Mucosa of stomach (tissue), 1 donor: Measurements from ENCODE around the gene POGZ.

Source experiments
- H3K27me3 ChIP-seq: one replicate; pipeline ENCODE4 v1.7.0; 2013; ENCODE audit warnings: mild to moderate bottlenecking, low read length; ENCODE audit not compliant: control insufficient read depth, insufficient read depth
- H3K36me3 ChIP-seq: one replicate; pipeline ENCODE4 v1.7.0; 2013; ENCODE audit warnings: low read length; ENCODE audit not compliant: control insufficient read depth, insufficient read depth
- H3K4me1 ChIP-seq: one replicate; pipeline ENCODE4 v1.7.0; 2013; ENCODE audit warnings: mild to moderate bottlenecking, low read length; ENCODE audit not compliant: control insufficient read depth, insufficient read depth
- H3K4me3 ChIP-seq: one replicate; pipeline ENCODE4 v1.7.0; 2013; ENCODE audit warnings: low read length
- H3K9ac ChIP-seq: one replicate; pipeline ENCODE4 v1.7.0; 2013; ENCODE audit warnings: mild to moderate bottlenecking, low read length, moderate library complexity
- H3K9me3 ChIP-seq: one replicate; pipeline ENCODE4 v1.7.0; 2013; ENCODE audit warnings: mild to moderate bottlenecking, low read length, moderate library complexity; ENCODE audit not compliant: control insufficient read depth
- donor health status: Pancreatic carcinoma.

Gene POGZ, protein sequence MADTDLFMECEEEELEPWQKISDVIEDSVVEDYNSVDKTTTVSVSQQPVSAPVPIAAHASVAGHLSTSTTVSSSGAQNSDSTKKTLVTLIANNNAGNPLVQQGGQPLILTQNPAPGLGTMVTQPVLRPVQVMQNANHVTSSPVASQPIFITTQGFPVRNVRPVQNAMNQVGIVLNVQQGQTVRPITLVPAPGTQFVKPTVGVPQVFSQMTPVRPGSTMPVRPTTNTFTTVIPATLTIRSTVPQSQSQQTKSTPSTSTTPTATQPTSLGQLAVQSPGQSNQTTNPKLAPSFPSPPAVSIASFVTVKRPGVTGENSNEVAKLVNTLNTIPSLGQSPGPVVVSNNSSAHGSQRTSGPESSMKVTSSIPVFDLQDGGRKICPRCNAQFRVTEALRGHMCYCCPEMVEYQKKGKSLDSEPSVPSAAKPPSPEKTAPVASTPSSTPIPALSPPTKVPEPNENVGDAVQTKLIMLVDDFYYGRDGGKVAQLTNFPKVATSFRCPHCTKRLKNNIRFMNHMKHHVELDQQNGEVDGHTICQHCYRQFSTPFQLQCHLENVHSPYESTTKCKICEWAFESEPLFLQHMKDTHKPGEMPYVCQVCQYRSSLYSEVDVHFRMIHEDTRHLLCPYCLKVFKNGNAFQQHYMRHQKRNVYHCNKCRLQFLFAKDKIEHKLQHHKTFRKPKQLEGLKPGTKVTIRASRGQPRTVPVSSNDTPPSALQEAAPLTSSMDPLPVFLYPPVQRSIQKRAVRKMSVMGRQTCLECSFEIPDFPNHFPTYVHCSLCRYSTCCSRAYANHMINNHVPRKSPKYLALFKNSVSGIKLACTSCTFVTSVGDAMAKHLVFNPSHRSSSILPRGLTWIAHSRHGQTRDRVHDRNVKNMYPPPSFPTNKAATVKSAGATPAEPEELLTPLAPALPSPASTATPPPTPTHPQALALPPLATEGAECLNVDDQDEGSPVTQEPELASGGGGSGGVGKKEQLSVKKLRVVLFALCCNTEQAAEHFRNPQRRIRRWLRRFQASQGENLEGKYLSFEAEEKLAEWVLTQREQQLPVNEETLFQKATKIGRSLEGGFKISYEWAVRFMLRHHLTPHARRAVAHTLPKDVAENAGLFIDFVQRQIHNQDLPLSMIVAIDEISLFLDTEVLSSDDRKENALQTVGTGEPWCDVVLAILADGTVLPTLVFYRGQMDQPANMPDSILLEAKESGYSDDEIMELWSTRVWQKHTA (N-terminal part only)

DNA sequence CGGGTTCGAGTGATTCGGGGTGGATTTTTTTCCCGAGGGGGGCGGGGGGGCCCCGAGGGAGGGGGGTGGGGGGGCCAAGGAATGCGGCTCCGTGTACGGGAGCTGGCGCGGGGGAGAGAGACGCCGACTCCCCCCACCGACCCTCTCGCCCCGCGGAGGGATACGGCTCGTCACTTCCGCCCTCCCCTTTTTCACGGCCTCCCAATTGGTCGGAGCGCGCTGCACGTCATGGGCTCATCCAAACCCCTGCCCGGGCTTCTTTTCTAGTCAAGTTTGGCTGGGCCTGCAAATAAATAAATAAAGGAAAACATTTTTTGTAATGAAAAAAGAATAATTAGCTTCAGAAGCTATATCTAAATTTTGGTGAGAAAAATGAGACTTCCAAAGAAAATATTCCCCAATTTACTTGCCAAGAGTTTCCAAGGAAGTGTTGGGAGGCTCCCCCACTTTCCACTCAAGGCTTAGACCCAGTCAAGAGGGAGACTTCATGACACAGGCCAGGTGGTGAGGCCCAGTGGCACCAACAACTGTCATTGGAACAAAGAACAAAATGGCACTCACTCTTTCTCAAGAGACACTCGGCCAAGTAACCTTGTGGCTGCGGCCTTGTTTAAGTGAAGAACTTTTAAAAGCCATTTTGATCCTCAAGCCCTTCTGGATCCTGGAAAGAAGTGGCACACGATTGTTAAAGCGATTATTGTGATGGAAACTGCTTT is at the start of gene POGZ:
Gene POGZ (minus strand): TSS at position 164 of the 716 bp plus-strand sequence. CDS start 17,290 bp downstream, outside the sequence.
- peak within 1 kb of the TSS; percentile 88 for H3K9ac ChIP-seq
- no peaks in the 10 kb centered on the region for H3K9me3 ChIP-seq
- peak within 1 kb of the TSS; percentile 53 for H3K4me3 ChIP-seq
- no peaks in the 10 kb centered on the region for H3K36me3 ChIP-seq
- H3K4me1 ChIP-seq: peaks cover 15% of the 10 kb centered on the region
- no peaks in the 10 kb centered on the region for H3K27me3 ChIP-seq

DNA sequence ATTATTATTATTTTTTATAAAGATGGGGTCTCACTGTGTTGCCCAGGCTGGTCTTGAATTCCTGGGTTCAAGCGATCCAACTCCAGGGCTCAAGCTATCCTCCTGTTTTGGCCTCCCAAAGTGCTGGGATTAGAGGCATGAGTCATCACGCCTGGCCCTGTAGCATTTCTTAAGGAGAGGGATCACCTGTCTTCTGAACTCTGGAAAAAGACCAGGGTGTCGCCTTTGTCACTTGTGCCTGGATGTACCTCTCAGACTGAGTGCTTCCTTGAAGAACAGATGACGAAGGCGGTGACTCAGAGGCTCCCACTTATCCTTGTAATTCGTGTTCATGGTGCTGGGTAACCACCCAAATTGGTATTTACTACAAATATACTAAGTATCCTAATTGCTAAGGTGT is 49.5 kb upstream of the POGZ start:
- no peaks in the 10 kb centered on the region for H3K36me3 ChIP-seq
- H3K4me1 ChIP-seq: peaks cover 43% of the 10 kb centered on the region
- no peak overlapping the region for H3K4me3 ChIP-seq
- H3K27me3 ChIP-seq: no peaks in the 10 kb centered on the region
- H3K9ac ChIP-seq: no peak overlapping the region
- H3K9me3 ChIP-seq: no peaks in the 10 kb centered on the region

DNA sequence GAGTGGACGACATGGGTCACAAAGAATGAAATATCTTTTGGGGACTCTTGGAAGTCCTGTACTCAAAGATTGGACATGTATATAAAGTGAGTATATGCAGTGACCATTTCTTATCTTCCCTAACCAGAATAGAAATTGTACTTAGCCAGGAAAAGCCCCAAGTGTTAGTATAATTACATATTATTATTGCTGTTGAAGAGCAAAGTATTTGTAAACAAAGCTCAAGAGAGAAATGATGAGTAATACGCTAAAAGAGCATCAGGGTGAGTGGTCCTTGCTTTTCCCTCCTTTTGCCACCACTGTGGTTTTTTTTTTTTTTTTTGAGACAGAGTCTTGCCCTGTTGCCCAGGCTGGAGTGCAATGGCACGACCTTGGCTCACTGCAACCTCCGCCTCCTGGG is 45.5 kb upstream of the POGZ start:
- no peaks in the 10 kb centered on the region for H3K27me3 ChIP-seq
- H3K4me1 ChIP-seq: peaks cover 25% of the 10 kb centered on the region
- H3K9me3 ChIP-seq: peaks cover 4% of the 10 kb centered on the region
- H3K4me3 ChIP-seq: no peak overlapping the region
- H3K9ac ChIP-seq: no peak overlapping the region
- no peaks in the 10 kb centered on the region for H3K36me3 ChIP-seq

DNA sequence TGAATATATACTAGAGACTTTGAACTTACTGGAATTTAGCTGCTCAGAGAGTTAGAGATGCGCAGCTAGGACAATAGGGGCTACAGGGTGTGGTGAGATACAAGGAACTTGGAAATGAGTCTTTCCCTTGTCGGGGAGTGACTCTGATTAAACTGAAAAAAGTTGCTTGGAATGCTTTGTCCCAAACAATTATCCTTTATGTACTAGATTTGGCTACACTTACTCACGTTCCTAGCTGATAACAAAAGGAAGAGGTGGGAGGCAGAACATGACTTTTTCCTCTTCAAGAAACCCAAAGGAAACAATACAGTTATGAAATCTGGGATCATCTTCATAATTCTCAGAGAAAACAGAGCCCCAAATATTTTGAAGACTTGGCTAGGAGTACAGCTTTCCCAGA is 45.0 kb upstream of the POGZ start:
- H3K9me3 ChIP-seq: peaks cover 4% of the 10 kb centered on the region
- no peak overlapping the region for H3K4me3 ChIP-seq
- no peak overlapping the region for H3K9ac ChIP-seq
- no peaks in the 10 kb centered on the region for H3K36me3 ChIP-seq
- H3K4me1 ChIP-seq: peaks cover 20% of the 10 kb centered on the region
- no peaks in the 10 kb centered on the region for H3K27me3 ChIP-seq

DNA sequence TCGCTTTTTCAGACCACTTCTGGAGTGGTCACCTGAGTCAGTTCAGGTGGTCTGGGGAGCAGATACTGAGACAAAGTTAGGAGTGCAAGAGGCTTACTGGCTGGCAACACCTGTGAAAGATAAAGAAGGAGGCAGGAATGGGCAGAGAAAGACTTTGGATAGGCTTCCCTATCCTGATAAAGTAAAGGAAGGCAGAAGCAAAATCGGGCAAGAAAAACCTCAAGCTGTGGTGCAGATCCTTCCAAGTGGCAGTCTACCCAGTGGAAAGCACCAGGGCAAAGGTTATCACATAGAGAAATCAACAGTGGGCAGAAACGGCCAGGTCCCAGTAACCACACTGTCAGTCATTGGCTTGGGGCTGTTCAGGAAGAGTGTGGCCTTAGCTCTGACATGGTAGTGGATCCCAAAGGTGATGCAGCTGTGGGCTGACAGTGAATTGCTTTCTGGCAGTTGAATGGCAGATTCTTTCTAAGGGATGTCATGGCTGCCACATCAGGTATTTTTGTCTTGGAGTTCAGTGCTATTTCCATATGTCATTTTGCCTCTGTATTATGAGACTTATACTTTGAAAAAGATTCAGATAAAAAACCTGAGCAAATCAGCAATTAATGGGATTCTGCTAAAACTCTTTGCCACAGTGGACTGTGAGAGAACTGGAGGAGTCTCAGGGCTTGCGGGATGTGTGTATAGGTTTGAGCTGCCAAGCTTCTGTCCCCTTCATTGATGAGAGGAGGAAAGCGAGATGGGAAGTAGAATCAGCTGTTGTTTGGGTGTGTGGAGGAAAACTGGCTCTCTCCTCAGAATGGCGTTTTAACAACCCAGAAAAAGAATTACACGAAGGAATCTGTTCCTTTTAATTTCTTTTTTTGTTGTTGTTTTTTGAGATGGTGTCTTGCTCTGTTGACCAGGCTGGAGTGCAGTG is 43.8 kb upstream of the POGZ start:
- Histone ChIP-seq H3K4me3 (no peak overlapping the region), H3K9me3 (peaks cover 4% of the 10 kb centered on the region), H3K4me1 (peaks cover 17% of the 10 kb centered on the region), H3K36me3 (no peaks in the 10 kb centered on the region), H3K9ac (no peak overlapping the region), H3K27me3 (no peaks in the 10 kb centered on the region)

DNA sequence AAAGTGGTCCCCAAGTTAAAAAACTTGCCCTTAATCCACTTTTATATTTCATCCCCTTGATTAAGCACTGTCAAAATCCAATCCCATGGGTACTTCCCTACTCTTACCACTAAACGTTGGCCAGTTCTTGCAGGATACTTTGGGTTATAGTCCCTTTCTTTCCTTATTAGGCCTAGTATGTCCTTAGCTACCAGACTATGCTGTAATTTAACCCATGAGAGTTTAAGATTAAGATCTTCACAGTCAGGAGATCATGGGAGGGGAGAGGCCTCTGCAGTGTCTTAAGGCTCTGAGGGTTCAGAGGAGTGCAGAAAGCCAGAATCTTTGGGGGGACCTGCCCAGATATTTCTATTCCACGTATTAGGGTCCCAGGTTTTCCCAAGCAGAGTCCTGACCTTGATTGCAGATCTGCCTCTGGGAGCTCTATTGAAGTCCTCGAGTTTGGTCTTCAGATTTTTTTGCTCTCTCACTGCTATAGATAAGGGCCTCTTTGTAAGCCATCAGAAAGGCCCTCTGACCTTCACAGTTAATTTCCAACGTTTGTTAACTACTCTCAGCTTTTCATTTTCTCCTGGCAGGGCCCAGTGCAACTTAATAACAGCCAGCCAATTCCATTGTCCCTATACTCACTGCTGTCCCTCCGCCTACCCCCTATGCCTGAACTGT is 42.9 kb upstream of the POGZ start:
- no peaks in the 10 kb centered on the region for H3K36me3 ChIP-seq
- peaks cover 4% of the 10 kb centered on the region for H3K9me3 ChIP-seq
- H3K4me3 ChIP-seq: no peak overlapping the region
- no peaks in the 10 kb centered on the region for H3K27me3 ChIP-seq
- H3K4me1 ChIP-seq: peaks cover 17% of the 10 kb centered on the region
- no peak overlapping the region for H3K9ac ChIP-seq

DNA sequence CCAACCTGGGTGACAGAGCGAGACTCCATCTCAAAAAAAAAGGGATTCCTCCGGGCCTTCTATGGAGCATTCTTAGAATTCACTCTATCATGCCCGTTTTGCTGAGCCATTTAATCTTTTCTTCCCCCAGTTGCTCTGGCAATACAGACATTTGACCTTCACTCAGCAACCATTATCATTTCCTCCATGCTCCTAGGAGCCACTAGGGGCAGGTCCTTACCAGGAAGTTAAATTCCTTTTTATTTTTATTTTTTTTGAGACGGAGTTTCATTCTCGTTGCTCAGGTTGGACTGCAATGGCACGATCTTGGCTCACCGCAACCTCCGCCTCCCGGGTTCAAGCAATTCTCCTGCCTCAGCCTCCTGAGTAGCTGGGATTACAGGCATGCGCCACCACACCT is 42.2 kb upstream of the POGZ start:
- peaks cover 17% of the 10 kb centered on the region for H3K4me1 ChIP-seq
- H3K27me3 ChIP-seq: no peaks in the 10 kb centered on the region
- H3K9ac ChIP-seq: no peak overlapping the region

DNA sequence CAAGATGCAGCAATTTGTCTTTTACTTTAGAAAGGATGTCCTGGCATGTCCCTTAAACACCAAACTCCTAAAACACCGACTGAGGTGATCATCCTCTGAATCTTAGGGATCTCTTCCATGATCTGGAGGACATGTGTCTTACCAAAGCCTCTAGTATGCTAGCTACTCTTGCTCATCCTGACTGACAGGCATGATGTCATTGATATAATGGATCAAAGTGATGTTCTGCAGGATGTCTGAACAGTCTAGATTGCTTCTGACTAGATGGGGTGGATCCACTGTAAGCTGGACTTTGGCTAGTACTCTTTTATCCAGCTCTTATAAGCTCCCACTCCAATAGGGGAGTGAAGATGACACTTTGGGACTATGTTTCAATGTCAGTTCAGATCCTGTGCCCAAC is 40.6 kb upstream of the POGZ start:
- Histone ChIP-seq H3K9ac (no peak overlapping the region), H3K4me3 (no peak overlapping the region), H3K9me3 (peaks cover 4% of the 10 kb centered on the region), H3K27me3 (no peaks in the 10 kb centered on the region), H3K36me3 (no peaks in the 10 kb centered on the region), H3K4me1 (peaks cover 20% of the 10 kb centered on the region)

More for the DNA sequence above, 42.2 kb upstream of the POGZ start:
- H3K4me3 ChIP-seq: no peak overlapping the region
- H3K9me3 ChIP-seq: peaks cover 4% of the 10 kb centered on the region
- H3K36me3 ChIP-seq: no peaks in the 10 kb centered on the region

DNA sequence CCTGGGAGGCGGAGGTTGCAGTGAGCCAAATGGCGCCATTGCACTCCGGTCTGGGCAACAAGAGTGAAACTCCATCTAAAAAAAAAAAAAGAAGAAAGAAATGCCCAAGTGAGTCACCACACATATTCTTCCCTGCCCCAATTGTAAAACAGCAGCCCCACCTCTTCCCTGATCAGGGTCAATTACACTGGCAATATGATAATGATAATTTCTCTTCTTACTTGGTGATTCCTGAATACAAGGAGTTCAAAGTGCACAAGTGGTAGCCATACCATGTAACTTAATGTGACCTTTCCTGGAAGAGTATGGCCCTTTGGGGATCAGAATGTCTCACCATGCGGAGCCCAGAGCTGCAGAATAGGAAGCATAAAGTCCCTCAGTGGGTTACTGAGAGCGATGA is 40.1 kb upstream of the POGZ start:
- H3K4me3 ChIP-seq: no peak overlapping the region
- H3K9me3 ChIP-seq: peaks cover 4% of the 10 kb centered on the region
- no peak overlapping the region for H3K9ac ChIP-seq

DNA sequence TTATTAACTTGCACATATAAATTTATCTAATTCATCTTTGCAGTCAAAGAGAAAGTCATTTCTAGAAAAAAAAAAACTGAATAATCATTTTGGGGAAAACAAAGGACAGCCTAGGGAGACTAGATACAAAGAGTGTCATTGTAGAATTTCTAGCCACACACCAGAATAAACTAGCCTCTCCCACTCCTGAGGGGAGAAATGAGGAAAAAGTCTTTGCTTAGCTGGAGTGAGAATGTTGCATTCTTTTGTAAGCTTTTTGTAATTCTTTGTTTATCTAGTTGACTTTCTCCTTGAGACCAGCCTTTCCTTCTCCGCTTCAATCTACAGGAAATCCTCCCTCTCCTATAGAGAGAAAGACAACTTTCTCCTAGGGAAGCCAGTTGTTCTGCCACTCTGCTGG is 36.0 kb upstream of the POGZ start:
- Histone ChIP-seq H3K9ac (no peak overlapping the region), H3K27me3 (no peaks in the 10 kb centered on the region), H3K9me3 (no peaks in the 10 kb centered on the region), H3K4me3 (no peak overlapping the region), H3K4me1 (peaks cover 9% of the 10 kb centered on the region), H3K36me3 (no peaks in the 10 kb centered on the region)

More for the DNA sequence above, 40.1 kb upstream of the POGZ start:
- H3K27me3 ChIP-seq: no peaks in the 10 kb centered on the region
- H3K4me1 ChIP-seq: peaks cover 25% of the 10 kb centered on the region
- no peaks in the 10 kb centered on the region for H3K36me3 ChIP-seq
